Immature natural killer cell (primary cell): Measurements from ENCODE around the gene MIS12. TPM values are rescaled to one million over a fixed set of nuclear protein-coding genes. Genes with fewer than 3 reads are reported as not detected.

Experiments
- DNase-seq, 3 donors: peaks; one replicate each; pipeline ENCODE4 v3.0.0; 2022; ENCODE audit warnings: mixed read lengths in 1 of 3
- H3K27ac Mint-ChIP-seq, 6 donors: one replicate each; pipeline ENCODE4 v1.8.0; 2020; ENCODE audit warnings: mixed read lengths in 6 of 6, mild to moderate bottlenecking in 5 of 6, inconsistent platforms in 4 of 6, moderate library complexity in 3 of 6
- H3K27me3 Mint-ChIP-seq, 3 donors: one replicate each; pipeline ENCODE4 v1.8.0; 2020 to 2021; ENCODE audit warnings: low read depth in 3 of 3, mild to moderate bottlenecking in 3 of 3, mixed read lengths in 3 of 3, moderate library complexity in 3 of 3, inconsistent platforms in 1 of 3
- H3K36me3 Mint-ChIP-seq, 3 donors: one replicate each; pipeline ENCODE4 v1.8.0; 2020; ENCODE audit warnings: mixed read lengths in 3 of 3, inconsistent platforms in 2 of 3, mild to moderate bottlenecking in 2 of 3
- H3K4me1 Mint-ChIP-seq, 2 donors: one replicate each; pipeline ENCODE4 v1.8.0; 2020; ENCODE audit warnings: inconsistent platforms in 2 of 2, mild to moderate bottlenecking in 2 of 2, mixed read lengths in 2 of 2, moderate library complexity in 1 of 2
- H3K4me3 Mint-ChIP-seq, 5 donors: one replicate each; pipeline ENCODE4 v1.8.0; 2020; ENCODE audit warnings: mild to moderate bottlenecking in 5 of 5, mixed read lengths in 5 of 5, inconsistent platforms in 3 of 5, moderate library complexity in 3 of 5
- H3K9me3 Mint-ChIP-seq, 6 donors: one replicate each; pipeline ENCODE4 v1.8.0; 2020; ENCODE audit warnings: mild to moderate bottlenecking in 6 of 6, mixed read lengths in 6 of 6, inconsistent platforms in 4 of 6, moderate library complexity in 3 of 6
- polyA plus RNA-seq, 3 donors: library from polyadenylated mRNA; unstranded; fragments of 300-500 nt; fragmentation: Illumina TruSeq; gene quantifications; one replicate each; pipeline ENCODE4 v1.2.3, GENCODE V29; 2021

The MIS12 gene, protein sequence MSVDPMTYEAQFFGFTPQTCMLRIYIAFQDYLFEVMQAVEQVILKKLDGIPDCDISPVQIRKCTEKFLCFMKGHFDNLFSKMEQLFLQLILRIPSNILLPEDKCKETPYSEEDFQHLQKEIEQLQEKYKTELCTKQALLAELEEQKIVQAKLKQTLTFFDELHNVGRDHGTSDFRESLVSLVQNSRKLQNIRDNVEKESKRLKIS
- 10 to 100 TPM; 20.8 to 32.6 (median 24.1) TPM for polyA plus RNA-seq

DNA sequence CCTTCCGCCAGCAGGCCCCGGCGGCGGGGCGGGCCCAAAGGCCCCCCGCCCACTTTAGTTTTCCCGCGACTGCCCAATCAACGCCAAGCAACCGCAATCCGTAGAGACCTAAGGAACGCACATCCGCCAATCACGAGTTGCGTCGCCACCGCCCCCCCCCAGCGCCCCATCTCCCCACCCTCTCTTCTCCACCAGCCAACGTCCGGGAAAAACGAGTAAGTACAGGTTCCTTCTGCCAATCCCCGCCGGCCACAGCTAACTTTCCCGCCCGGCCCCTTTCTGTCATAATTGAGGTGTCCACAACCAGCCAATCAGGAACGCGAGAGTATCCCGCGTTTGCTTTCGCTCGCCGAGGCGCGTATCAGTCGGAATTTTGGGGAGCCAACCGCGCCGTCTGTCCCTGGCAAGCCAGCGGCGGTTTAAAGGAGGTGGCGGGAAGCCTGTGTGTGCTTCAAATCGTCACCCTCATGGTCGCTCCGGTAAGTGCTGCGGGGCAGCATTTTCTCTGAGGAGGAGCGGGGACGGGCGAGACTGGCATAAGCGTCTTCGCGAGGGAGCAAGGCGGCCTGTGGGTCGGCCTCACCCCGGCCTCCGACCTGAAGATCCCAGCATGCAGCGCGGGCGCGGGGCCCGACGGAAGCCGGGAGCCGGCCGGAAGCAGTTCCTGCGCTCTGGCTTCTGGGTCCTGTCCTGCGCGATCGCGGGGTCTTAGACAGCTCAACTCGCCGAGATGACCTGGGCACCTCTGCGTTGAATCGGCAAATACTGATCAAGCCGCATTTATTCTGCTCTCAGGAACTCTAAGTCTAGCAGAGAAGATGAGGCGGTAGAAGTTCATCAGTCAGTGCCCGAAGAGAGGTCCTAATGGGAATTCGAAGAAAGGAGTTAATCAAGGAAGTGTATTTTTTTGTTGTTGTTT, at the start of gene MIS12:
TSS of gene MIS12 (plus strand) at position 361 of the 919 bp plus-strand sequence. CDS start 2,297 bp downstream, outside the sequence.
- H3K27ac Mint-ChIP-seq, result peak within 1 kb of the TSS; percentile 96 to 100 (median 98)
- peaks cover 52 to 74% of the 10 kb centered on the region in 2 donors for H3K4me1 Mint-ChIP-seq
- peak; percentile 97 to 98 (median 97) for DNase-seq
- H3K36me3 Mint-ChIP-seq, result peaks cover 5 to 16% (median 14%) of the 10 kb centered on the region in 3 donors
- H3K4me3 Mint-ChIP-seq, result peak within 1 kb of the TSS; percentile 94 to 98 (median 96)
- H3K9me3 Mint-ChIP-seq, result no peaks in the 10 kb centered on the region
- H3K27me3 Mint-ChIP-seq, result peaks cover 10 to 17% (median 10%) of the 10 kb centered on the region in 3 donors

DNA sequence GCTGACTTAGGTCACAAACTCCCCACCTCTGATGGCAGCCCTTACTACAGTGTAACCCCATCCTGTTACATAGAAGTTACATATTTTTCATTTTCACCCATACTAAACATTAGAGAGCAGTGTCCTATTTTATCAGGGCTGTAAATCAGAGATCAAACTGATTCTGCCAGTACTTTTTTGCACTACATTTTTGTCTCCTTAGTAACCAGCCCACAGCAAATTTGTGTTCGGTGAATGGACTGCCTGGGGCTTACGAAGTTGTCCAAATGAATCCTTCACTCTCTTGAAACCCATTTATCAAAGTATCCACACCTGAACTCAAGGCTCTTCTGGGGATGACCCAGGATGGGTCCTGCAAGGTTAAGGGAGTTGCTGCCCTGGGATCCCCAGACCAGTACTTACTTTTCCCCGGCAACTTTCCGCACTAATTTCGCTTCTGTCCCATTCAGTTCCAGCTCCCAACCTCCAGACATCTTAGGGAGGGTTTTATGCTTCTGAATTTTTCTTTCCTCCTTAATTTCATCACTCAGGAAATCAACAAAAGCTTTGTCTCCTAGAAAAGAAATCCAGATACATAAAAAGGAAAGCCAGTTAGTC, 48.5 kb upstream of the MIS12 start:
- Mint-ChIP-seq H3K4me3 (peak overlapping the region; percentile 80 to 93 (median 87)), H3K4me1 (peaks cover 31 to 37% of the 10 kb centered on the region in 2 donors), H3K27ac (peak overlapping the region; percentile 72 to 88 (median 82)), H3K36me3 (peaks cover 0 to 14% (median 6%) of the 10 kb centered on the region in 3 donors), H3K9me3 (no peaks in the 10 kb centered on the region), H3K27me3 (peaks cover 0 to 4% (median 3%) of the 10 kb centered on the region in 3 donors)
- no peak for DNase-seq

DNA sequence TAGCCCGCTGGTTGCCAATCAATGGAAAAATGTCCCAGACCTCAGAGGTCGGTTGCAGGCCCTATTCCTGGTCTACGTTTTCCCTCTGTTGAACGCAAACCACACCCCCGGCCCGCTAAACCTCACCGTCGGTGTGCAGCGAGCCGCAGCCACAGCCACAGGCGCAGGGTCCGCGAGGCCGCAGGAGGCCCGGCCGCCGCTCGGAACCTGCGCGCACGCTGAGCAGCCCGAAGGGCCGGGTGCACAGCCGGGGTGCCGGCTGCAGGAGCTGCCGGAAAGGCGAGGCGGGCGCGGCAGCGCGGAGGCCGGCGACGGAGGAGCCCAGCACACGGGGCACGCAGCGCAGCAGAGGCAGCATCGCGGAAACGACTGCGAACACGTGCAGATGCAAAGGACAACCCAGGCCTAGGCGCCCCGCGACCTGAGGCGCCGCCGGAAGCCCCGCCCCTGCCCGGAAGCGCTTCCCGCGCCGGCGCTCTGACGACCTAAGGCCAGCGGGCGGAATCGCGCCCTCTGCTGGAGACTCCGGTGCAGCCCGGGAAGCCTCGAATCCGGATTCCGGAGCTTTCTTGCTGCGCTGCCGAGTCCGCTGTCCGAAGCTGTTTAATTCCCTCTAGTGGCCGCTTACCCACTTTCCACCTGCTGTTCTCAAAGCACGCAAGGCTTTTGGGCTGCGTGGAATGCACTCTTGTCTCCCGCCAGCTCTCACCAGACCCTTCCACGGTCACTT, 47.5 kb upstream of the MIS12 start, which contains the start of gene C1QBP:
TSS of gene C1QBP (minus strand) at position 440 of the 730 bp plus-strand sequence. CDS start at position 358, 82 bp downstream.
- Mint-ChIP-seq H3K27ac (peak within 1 kb of the TSS; percentile 87 to 93 (median 90)), H3K9me3 (no peaks in the 10 kb centered on the region), H3K4me3 (peak within 1 kb of the TSS; percentile 80 to 93 (median 87)), H3K27me3 (peaks cover 0 to 4% (median 3%) of the 10 kb centered on the region in 3 donors), H3K36me3 (peaks cover 0 to 6% (median 4%) of the 10 kb centered on the region in 3 donors), H3K4me1 (peaks cover 31 to 37% of the 10 kb centered on the region in 2 donors)
- peak; percentile 92 to 94 (median 93) for DNase-seq

DNA sequence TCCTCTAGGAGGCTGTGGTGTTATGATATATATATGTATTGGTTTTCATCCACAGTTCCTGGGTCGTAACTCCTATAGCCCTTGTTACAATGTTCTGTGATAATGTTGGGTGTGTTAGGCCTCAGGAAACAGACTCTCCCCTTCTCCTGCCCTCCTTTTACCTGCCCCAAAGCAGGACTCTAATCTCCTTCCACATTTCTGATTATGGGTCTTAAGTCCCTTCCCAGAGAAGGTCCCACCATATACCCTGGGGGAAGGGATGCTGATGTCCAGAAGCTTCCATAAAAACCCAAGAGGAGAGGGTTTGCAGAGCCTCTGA, 47.0 kb upstream of the MIS12 start:
- H3K9me3 Mint-ChIP-seq, result no peaks in the 10 kb centered on the region
- peaks cover 0 to 7% (median 4%) of the 10 kb centered on the region in 3 donors for H3K36me3 Mint-ChIP-seq
- DNase-seq, result no peak

DNA sequence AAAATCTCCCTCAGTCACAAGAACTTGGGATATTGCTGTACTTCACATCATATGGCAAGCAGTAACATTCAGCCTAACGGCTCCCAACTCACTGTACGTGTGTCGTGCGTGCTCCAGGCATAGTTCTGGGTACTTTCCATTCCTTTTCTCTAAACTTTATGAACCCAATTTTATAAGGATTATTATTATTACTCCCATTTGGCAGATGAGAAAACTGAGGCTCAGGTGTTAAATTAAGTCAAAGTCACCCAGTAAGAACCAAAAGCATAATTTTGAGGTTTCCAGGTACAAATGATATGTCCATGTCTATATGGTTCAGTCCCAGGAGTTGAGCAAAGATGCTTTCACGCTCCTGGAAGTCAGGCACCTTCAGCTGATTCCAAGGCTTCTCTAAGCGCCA, 42.6 kb upstream of the MIS12 start:
- Mint-ChIP-seq H3K4me1 (peaks cover 8 to 9% of the 10 kb centered on the region in 2 donors), H3K27me3 (peaks cover 0 to 3% (median 1%) of the 10 kb centered on the region in 3 donors), H3K4me3 (no peak overlapping the region), H3K9me3 (no peaks in the 10 kb centered on the region), H3K27ac (no peak overlapping the region), H3K36me3 (peaks cover 12 to 27% (median 14%) of the 10 kb centered on the region in 3 donors)
- no peak for DNase-seq

More for the DNA sequence above, 47.0 kb upstream of the MIS12 start:
- peak overlapping the region; percentile 80 to 93 (median 87) for H3K4me3 Mint-ChIP-seq
- peak overlapping the region; percentile 87 to 93 (median 90) for H3K27ac Mint-ChIP-seq
- H3K4me1 Mint-ChIP-seq, result peaks cover 31 to 37% of the 10 kb centered on the region in 2 donors
- peaks cover 0 to 4% (median 3%) of the 10 kb centered on the region in 3 donors for H3K27me3 Mint-ChIP-seq

DNA sequence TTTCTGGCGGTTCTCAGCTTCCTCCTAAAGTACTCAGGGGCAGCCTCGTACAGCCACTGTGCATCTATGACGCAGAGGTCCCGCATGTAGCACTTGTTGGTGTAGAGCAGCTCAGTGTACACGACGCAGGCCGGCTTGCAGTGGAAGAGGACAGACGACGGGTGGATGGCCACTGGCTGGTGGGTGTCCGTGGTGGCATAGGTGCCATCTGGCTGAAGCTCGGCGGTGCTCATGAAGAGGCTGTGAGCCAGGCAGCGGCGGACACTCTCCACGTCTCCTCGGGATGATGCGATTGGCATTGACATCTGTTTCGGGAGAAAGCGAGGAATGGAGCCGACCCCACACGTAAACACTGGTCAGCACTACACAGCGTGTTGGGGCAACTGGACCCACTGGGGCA, 42.2 kb upstream of the MIS12 start:
- Mint-ChIP-seq H3K36me3 (peaks cover 12 to 32% (median 14%) of the 10 kb centered on the region in 3 donors), H3K27ac (no peak overlapping the region), H3K4me3 (no peak overlapping the region), H3K9me3 (no peaks in the 10 kb centered on the region), H3K27me3 (peaks cover 0 to 1% (median under 1%) of the 10 kb centered on the region in 3 donors), H3K4me1 (peaks cover 6 to 7% of the 10 kb centered on the region in 2 donors)
- no peak for DNase-seq

DNA sequence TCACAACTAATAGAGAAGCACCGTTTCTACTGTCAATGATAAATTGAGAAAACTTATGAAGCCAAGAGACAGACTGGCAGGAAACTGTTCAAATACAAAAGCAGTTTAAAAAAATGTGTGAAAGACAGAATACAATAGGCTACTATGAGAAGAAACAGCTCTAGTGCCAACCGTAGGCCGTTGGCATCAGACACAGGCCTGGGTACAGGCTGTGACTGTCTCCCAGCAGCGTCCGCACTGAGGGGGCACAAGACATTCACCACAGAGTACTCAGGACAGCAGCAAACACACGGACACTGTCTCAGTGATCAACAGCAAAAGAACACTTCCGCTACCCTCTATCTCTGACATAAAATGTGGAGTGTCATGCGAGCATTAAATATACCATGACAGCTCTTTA, 39.6 kb upstream of the MIS12 start:
- no peak for DNase-seq
- Mint-ChIP-seq H3K4me1 (no peaks in the 10 kb centered on the region), H3K36me3 (peaks cover 14 to 44% (median 20%) of the 10 kb centered on the region in 3 donors), H3K27me3 (no peaks in the 10 kb centered on the region), H3K27ac (no peak overlapping the region), H3K4me3 (no peak overlapping the region), H3K9me3 (no peaks in the 10 kb centered on the region)

DNA sequence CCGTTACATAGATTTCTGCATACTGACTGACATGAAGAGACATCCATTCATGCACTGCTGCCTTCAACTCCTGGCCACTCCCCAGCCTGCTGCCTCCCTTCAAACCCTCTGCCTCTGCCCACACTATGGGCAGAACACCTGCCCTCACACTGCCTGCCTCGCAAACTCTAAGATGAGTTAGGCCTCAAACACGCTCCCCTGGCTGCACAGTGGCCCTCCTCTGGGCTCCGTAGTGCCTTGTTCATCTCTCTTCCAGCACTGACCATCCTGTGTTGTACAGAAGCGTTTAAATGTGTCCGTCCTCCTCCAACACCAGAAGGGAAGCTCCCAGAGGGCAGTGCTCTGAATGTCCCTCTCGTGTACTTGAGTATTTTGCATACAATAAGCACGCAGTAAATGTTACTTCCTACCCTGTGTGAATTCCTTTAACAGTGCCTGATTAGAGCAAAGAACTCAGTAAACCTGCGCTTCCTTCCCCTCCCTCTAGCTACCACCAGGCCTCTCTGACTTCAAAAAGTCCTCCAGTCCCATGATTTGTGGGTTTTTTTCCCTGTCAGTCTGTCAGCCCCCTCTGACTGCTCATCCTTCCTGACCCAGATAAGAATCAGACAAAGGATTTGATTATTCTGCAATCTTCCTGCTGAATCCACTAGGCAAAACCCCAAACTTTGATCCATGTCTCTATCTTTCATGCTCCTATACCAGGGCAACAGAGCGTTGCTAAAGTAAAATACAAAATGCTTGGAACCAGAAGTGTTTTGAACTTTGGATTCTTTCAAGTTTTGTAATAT, 21.5 kb upstream of the MIS12 start:
- no peak overlapping the region for H3K4me3 Mint-ChIP-seq
- H3K9me3 Mint-ChIP-seq, result no peaks in the 10 kb centered on the region
- no peak for DNase-seq
- H3K27ac Mint-ChIP-seq, result no peak overlapping the region
- peaks cover 0 to 3% (median 0%) of the 10 kb centered on the region in 3 donors for H3K27me3 Mint-ChIP-seq
- peaks cover 4 to 11% (median 7%) of the 10 kb centered on the region in 3 donors for H3K36me3 Mint-ChIP-seq
- H3K4me1 Mint-ChIP-seq, result peaks cover 29 to 38% of the 10 kb centered on the region in 2 donors

DNA sequence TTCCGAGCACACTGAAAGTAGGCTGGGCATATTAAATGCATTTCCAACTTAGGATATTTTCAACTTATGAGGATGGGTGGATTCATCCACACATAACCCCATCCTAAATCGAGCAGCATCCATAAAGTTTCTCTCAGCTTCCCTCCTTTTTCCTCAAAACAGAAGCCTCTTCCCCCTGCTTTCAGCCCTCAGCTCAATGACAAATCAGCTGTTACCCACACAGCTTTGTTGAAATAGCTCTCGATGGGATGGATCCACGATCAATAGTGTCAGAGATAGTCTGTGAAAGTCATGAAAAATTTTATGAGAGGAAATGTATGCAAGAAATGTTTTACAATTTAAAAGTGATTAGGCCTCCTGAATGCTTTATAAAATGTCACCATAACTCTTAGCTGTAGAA, 20.1 kb upstream of the MIS12 start:
- Mint-ChIP-seq H3K27me3 (no peaks in the 10 kb centered on the region), H3K27ac (no peak overlapping the region), H3K36me3 (peaks cover 1 to 5% (median 3%) of the 10 kb centered on the region in 3 donors), H3K4me1 (peaks cover 31 to 44% of the 10 kb centered on the region in 2 donors), H3K4me3 (no peak overlapping the region), H3K9me3 (no peaks in the 10 kb centered on the region)
- DNase-seq, result no peak

DNA sequence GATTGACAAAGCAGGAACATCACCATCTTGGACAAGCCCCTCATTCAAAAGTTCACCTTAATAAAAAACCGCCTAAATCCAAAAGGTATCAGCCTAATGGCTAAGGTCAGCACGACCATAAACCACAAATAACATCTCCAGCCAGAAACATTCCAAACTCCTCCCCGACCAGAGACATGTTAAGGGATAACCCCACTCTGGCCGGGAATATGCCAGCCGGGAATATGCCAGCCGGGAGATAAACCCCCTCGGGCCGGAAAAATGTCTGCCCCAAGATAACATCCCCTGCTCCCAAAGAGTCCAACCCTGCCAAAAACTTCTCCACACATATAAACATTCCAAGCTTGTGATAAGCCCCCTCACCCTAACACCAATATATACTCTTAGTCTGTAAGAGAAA, 18.9 kb upstream of the MIS12 start:
- Mint-ChIP-seq H3K4me1 (peaks cover 31 to 44% of the 10 kb centered on the region in 2 donors), H3K4me3 (peak overlapping the region; percentile 71 to 88 (median 79))

DNA sequence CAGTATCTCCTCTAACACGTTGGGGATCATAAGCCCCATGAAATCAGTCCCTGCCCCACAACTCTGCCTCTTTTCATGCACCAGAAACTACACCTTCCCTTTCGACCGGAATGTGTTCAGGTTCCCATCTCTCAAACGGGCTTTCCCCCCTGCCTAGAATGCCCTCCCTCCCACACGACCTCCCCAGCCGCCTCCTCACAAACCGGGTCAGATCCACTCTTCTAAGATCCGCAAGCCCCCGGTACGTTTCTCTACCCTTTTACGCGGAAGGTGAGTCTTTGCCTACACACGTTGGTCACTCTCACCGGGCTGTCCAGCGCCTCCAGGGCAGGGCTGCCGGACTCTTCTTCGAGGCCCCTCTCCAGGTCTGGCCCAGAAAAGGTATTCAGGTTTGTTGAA, 18.3 kb upstream of the MIS12 start:
- Mint-ChIP-seq H3K4me1 (peaks cover 31 to 44% of the 10 kb centered on the region in 2 donors), H3K27ac (peak overlapping the region; percentile 10 to 76 (median 35)), H3K4me3 (peak overlapping the region; percentile 71 to 88 (median 79)), H3K9me3 (no peaks in the 10 kb centered on the region), H3K27me3 (no peaks in the 10 kb centered on the region), H3K36me3 (peaks cover 0 to 13% (median 6%) of the 10 kb centered on the region in 3 donors)
- peak in 1 of 3 donors; percentile 11 for DNase-seq

More for the DNA sequence above, 18.9 kb upstream of the MIS12 start:
- Mint-ChIP-seq H3K9me3 (no peaks in the 10 kb centered on the region), H3K27me3 (no peaks in the 10 kb centered on the region), H3K27ac (peak overlapping the region in 4 of 6 donors; percentile 10 to 59 (median 42)), H3K36me3 (peaks cover 0 to 8% (median 6%) of the 10 kb centered on the region in 3 donors)
- DNase-seq, result no peak

DNA sequence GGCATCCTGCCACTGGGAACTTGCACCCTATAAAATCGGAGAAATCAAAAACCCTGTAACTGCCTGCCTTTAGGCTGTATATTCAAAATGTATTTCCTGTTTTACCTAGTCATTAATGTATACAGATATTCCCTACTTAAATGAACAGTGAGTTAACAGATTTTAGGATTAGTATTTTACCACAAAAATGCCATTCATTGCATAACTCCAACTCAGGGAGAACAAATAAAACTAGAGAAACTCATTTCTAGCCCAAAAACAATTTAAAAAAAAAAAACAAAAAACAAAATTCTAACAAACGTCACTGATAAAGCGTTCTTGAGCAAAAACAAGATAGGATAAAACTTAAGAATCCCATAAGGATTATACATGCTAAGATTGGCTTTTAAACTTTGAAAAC, 13.9 kb upstream of the MIS12 start:
- H3K27me3 Mint-ChIP-seq, result peaks cover 0 to 1% (median 0%) of the 10 kb centered on the region in 3 donors
- peak overlapping the region in 1 of 6 donors; percentile 22 for H3K27ac Mint-ChIP-seq
- H3K36me3 Mint-ChIP-seq, result peaks cover 18 to 27% (median 20%) of the 10 kb centered on the region in 3 donors
- H3K4me3 Mint-ChIP-seq, result no peak overlapping the region
- no peak for DNase-seq
- H3K9me3 Mint-ChIP-seq, result no peaks in the 10 kb centered on the region
- peaks cover 21 to 41% of the 10 kb centered on the region in 2 donors for H3K4me1 Mint-ChIP-seq
